Activated CD8-positive, alpha-beta memory T cell treated with anti-CD3 and anti-CD28 coated beads for 24 hours (primary cell): ENCODE measurements around the gene LMNA.

Experiments used
- DNase-seq: peaks from one replicate; pipeline ENCODE4 v3.0.0-alpha.2; 2020

LMNA gene

DNA sequence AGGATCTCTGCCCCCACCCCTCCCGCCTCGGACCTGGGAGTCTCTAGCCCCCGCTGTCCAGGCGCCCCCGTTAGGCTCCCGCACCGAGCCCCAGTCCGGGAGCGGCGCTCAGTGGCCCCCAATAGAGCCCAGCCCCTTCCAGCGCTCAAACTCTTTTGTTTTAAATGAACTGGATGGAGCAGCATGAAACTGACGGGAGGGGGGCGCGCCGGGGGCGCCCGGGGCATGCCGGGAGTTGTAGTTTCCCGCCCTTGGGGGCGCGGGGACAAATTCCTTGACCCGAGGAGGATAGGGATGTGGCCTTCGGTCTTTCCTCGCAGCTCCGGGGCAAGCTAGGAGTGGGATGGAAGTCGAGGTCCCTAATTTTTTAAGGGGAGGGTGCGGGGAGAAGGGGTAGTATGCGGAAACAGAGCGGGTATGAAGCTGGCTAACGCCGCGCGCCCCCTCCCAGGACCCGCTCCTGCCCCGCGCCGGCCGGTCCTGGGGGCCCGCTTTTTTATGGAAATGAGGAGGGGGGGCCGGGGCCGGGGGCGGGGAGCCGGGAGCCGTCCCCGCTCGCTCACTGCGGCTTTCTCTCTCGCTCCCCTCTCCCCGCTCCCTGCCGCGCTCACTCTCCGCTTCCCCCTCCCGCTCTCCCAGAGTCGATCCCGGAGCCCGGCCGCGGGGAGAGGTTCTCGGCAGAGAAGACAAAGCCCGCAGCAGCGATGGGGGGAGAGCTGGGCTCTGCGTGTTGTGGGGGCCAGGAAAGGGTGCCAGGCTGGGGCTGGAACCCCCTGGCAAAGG lies 32.0 kb upstream of the LMNA start, which contains the start of gene MEX3A:
Gene MEX3A, minus strand, starts transcription at position 157 of the 783 bp plus-strand sequence. CDS start 467 bp downstream, outside the sequence.
- DNase-seq, result peak; percentile 86

GRCh38 chr1:156083800-156084790 lies 30.4 kb upstream of the LMNA start:
- no peak for DNase-seq

GRCh38 chr1:156086256-156086662 lies 28.3 kb upstream of the LMNA start:
- no peak for DNase-seq

- no peak for DNase-seq
Observed at GRCh38 chr1:156089704-156090103, 24.8 kb upstream of the LMNA start.

DNA sequence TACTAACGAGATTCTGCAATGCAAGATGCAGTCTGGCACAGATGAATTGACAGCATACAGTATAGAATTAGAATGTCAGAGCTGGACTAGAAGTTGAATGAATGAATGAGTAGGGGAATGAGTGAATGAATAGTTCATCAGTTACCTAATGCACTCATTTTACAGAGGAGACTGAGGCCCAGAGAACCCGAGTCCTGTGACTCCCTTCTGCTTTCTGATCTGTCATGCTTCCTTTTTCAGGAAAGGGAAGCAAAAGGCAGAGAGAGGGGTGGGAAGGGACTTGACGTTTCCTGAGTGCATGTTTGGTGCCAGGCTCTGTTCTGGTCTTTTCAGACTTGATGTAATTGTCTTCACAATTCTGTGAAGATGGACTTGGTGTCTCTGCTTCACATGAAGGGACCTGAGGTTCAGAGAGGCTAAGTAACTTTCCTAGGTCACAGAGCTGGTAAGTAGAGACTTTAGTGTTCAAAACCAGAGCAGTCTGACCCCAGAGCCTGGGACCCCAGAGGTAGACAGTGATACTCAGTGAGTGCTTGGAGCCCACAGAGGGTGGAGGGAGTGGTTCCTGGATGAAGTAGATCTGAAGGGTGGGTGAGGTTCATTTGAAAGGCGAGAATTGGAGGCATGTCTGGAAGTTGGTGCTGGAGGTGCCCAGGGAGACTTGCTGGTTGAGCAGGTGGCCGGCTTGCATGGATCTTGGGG lies 24.2 kb upstream of the LMNA start:
- no peak for DNase-seq

- DNase-seq, result peak; percentile 96
Observed at GRCh38 chr1:156090840-156091188, 23.7 kb upstream of the LMNA start.

DNA sequence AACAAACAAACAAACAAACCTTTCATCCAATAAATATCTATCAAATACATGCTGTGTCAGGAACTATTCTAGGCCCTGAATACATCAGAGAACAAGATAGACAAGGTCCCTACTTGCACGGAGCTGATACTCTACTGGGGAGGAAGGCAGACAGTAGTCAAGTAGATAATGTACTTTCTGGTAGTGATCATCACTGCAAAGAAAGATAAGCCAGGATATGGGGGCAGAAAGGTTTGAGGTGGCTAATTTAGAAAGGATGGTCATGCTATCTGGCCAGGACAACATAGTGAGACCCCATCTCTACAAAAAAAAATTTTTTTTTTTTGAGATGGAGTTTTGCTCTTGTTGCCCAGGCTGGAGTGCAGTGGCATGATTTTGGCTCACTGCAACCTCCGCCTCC lies 22.9 kb upstream of the LMNA start:
- no peak for DNase-seq

- no peak for DNase-seq
Observed at GRCh38 chr1:156095906-156096508, 18.5 kb upstream of the LMNA start.

- peak; percentile 94 for DNase-seq
Observed at GRCh38 chr1:156096640-156097391, 17.7 kb upstream of the LMNA start.

DNA sequence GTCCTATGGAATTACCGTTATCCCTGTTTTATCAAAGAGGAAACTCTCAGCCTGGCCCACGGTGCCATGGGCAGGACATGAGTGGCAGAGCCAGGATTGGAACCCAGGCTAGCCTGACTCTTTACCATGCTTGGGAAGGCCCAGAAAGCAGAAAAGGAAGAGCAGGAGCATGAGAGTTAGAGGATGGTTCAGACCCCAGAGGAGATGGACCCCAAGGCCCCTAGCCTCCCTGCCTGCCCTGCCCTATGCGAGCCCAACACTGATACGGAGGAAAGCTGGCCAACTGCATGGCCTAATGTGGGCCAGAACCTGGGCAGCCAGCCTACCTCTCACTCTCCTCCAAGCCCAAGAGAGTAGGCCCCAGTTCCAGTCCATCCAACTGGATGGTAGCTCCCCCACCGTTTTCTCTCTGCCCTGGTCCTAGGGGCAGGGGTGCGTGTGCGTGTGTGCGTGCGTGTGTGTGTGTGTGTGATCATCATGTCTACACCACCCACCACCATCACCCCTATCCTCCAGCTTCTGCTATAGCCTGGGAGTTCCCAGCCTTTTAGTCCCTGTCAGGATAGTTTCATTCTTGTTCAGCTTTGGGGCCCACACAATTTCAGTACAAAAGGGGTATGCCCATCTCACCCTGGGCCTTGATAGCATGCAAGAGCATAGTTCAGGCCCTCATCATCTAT lies 16.9 kb upstream of the LMNA start:
- peak; percentile 78 for DNase-seq

DNA sequence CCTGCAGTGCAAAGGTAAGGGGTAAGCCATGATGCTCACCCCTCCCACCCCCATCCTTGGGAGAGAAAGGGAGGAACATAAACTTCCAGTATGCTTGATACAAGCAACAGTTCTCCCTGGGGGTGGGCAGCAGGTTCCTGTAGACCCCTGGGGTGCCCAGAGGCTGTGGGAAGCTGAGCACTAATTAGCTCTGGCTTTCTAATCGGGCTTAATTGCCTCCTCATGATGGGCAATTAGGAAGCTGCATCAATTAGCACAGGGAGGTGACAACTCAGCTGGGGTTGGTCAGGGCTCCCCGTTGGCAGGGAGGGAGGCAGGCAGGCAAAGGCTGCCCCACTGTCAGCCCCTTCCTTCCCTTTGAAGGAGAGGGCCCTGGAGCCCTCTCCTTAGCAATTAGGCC lies 15.7 kb upstream of the LMNA start:
- DNase-seq, result no peak

- DNase-seq, result no peak
Observed at GRCh38 chr1:156099282-156099681, 15.2 kb upstream of the LMNA start.

GRCh38 chr1:156100205-156100995 lies 14.1 kb upstream of the LMNA start:
- no peak for DNase-seq

DNA sequence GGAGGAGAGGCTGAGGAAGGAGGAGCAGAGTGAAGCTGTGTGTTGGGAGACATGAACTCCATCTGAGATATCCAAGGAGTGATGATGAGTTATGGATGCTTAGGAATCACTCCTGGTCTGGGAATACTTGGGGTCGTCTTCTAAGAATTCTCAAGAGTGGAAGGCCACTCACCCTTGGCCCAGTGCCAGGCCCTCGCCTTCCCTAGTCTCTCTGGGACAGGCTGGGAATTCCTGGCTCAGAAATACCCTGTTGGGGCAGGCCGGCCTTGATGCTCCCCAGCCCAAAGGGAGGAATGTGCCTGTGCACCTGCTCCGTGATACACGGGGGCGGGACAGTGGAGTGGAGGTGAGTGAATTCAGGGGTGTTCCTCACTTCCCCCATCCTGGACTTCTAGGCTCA lies 12.6 kb upstream of the LMNA start:
- DNase-seq, result no peak

DNA sequence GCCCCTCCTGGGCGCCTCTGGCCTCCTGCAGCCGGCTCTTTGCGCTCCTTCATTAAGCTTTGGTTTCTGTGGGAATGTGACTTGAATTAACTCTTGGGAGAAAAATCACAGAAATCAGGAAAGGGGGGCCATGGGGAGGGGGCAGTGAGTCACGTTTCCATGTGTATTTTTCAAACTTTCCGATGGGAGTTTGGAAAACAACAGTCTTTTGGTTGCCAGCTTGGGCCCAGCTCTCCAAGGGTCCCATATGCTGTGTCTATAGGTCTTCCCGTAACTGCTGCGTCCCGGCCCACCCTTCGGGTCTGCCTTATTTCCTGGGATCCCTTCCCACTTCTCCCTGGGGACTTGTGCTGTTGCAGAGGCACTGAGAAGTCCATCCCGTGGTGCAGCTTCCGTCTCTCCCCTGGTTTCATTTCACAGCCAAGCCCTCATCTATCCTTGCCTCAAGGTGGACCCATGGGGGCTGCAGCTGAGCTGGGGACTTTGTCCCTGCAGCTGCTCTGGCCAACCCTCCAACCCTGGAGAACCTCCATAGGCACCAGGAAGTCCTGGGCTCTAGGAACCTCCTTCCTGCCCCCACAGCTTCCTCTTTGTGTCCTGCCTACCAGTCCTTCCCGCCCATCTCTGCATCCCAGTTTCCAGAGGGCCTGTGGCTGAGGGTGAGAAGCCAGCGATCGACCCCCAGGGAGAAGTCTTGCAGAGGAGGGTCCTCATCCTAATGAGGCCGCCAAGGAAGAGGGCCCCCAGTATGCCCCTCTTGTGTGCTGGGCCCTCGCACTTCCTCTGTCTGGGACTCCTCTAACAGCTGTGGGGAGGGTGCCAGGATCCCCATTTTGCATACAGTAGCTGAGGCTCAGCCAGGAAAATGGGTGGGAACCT lies 11.6 kb upstream of the LMNA start:
- DNase-seq, result no peak

- DNase-seq, result no peak
Observed at GRCh38 chr1:156103521-156103947, 11.0 kb upstream of the LMNA start.

- no peak for DNase-seq
Observed at GRCh38 chr1:156104065-156104810, 10.3 kb upstream of the LMNA start.
